Endothelial cell of umbilical vein (primary cell): Measurements from ENCODE around the gene FSIP1. TPM values are rescaled to one million over a fixed set of nuclear protein-coding genes. Genes with fewer than 3 reads are reported as not detected.

Experiments
- BruUV-seq: library from RNA; stranded (reverse); fragments of 400-500 nt; replicated peaks from 2 replicates; lab custom pipeline; 2021; lab: Mats Ljungman, UMichigan
- CTCF ChIA-PET: fragments of 300-600, 350-600 bp; sonication (Branson Sonifier 250); formaldehyde crosslinking; loops from one replicate; lab custom pipeline; 2021; ENCODE audit warnings: antibody characterized with exemption, inconsistent platforms; lab: Charles Lee
- POLR2A ChIA-PET: fragments of 300-600, 350-600 bp; sonication (Branson Sonifier 250); formaldehyde crosslinking; loops from one replicate; lab custom pipeline; 2021; ENCODE audit warnings: antibody characterized with exemption, inconsistent platforms; lab: Charles Lee
- DNase-seq: peaks from one replicate; pipeline ENCODE4 v3.0.0-alpha.2; 2011; ENCODE audit warnings: low read depth, low spot score
- FAIRE-seq: peaks from 2 replicates; lab custom pipeline; 2011; peaks lifted over from hg19 to GRCh38; lab: Jason Lieb, UNC
- H2AFZ ChIP-seq: 2 replicates; pipeline ENCODE4 v1.6.0; 2012; ENCODE audit warnings: low read depth, low read length, control low read depth, inconsistent platforms
- H3K27ac ChIP-seq: 2 replicates; pipeline ENCODE4 v1.5.1; 2011; ENCODE audit warnings: low read depth, mild to moderate bottlenecking, control low read depth, low read length, moderate library complexity; ENCODE audit not compliant: insufficient read depth
- H3K27me3 ChIP-seq, 2 experiments: 2 replicates each; pipeline versions ENCODE4 v1.6.0 to v1.6.1; 2011; ENCODE audit warnings: low read length in 2 of 2, mixed read lengths in 1 of 2; ENCODE audit not compliant: control insufficient read depth in 2 of 2, insufficient read depth in 2 of 2
- H3K36me3 ChIP-seq, 2 experiments: 2 replicates in 1 of 2; 3 replicates in 1 of 2; pipeline ENCODE4 v1.5.1; 2011; ENCODE audit warnings: low read length in 2 of 2, mild to moderate bottlenecking in 1 of 2, moderate library complexity in 1 of 2; ENCODE audit not compliant: control insufficient read depth in 2 of 2, insufficient read depth in 2 of 2; ENCODE audit errors: extremely low read depth in 1 of 2
- H3K4me1 ChIP-seq: 3 replicates; pipeline ENCODE4 v1.5.1; 2011; ENCODE audit warnings: mild to moderate bottlenecking, low read length; ENCODE audit not compliant: control insufficient read depth, insufficient read depth; ENCODE audit errors: extremely low read depth
- H3K4me2 ChIP-seq: 2 replicates; pipeline ENCODE4 v1.6.1; 2011; ENCODE audit warnings: low read length, control low read depth, mixed read lengths; ENCODE audit not compliant: insufficient read depth
- H3K4me3 ChIP-seq, 3 experiments: fragments of 200-600 bp in 1 of 3; sonication (generic), shearing (Covaris generic) in 1 of 3; replicated peaks in 1 of 3; 2 replicates each; pipeline ENCODE4 v1.5.1; 2011 to 2016; ENCODE audit warnings: control low read depth in 3 of 3, low read length in 3 of 3, mild to moderate bottlenecking in 2 of 3, inconsistent platforms in 1 of 3, low read depth in 1 of 3, moderate library complexity in 1 of 3; ENCODE audit not compliant: insufficient read depth in 1 of 3
- H3K79me2 ChIP-seq: 2 replicates; pipeline ENCODE4 v1.6.0; 2012; ENCODE audit warnings: low read length, inconsistent platforms; ENCODE audit not compliant: control insufficient read depth, insufficient read depth
- H3K9ac ChIP-seq: replicated peaks from 2 replicates; pipeline ENCODE3; 2011; ENCODE audit warnings: low read length, control low read depth; ENCODE audit not compliant: insufficient read depth; ENCODE audit errors: extremely low read depth
- H3K9me1 ChIP-seq: replicated peaks from 3 replicates; pipeline ENCODE4 v1.6.0; 2011; ENCODE audit warnings: mild to moderate bottlenecking, low read length; ENCODE audit not compliant: control insufficient read depth, insufficient read depth; ENCODE audit errors: extremely low read depth
- H3K9me3 ChIP-seq: replicated peaks from 2 replicates; pipeline ENCODE4 v1.5.1; 2012; ENCODE audit warnings: low read length, inconsistent platforms; ENCODE audit not compliant: control insufficient read depth, insufficient read depth
- H4K20me1 ChIP-seq: replicated peaks from 2 replicates; pipeline ENCODE3; 2011; ENCODE audit warnings: mild to moderate bottlenecking, low read length; ENCODE audit not compliant: control insufficient read depth, insufficient read depth; ENCODE audit errors: extremely low read depth
- CTCF ChIP-seq, 2 donors: IDR thresholded peaks; 1 replicate in 1 of 2; 2 replicates in 1 of 2; pipeline ENCODE4 v1.5.1; 2011; ENCODE audit warnings: low read length in 2 of 2, mild to moderate bottlenecking in 2 of 2, moderate library complexity in 2 of 2, control low read depth in 1 of 2, inconsistent platforms in 1 of 2, low read depth in 1 of 2; ENCODE audit not compliant: insufficient read depth in 1 of 2; ENCODE audit errors: extremely low read depth in 1 of 2
- EZH2 ChIP-seq: IDR thresholded peaks from 2 replicates; pipeline ENCODE4 v1.6.1; 2012; ENCODE audit warnings: borderline replicate concordance, low read depth, mild to moderate bottlenecking, moderate library complexity, low read length, inconsistent platforms; ENCODE audit not compliant: severe bottlenecking
- FOS ChIP-seq: IDR thresholded peaks from 2 replicates; pipeline ENCODE4 v1.6.1; 2011; ENCODE audit warnings: mild to moderate bottlenecking, low read length, moderate library complexity, borderline replicate concordance; ENCODE audit not compliant: insufficient read depth
- GATA2 ChIP-seq: IDR thresholded peaks from 2 replicates; pipeline ENCODE4 v1.7.0; 2011; ENCODE audit warnings: low read depth, mild to moderate bottlenecking, moderate library complexity, mixed read lengths, low read length; ENCODE audit not compliant: insufficient read length, insufficient read depth
- JUN ChIP-seq: IDR thresholded peaks from 2 replicates; pipeline ENCODE4 v1.6.1; 2011; ENCODE audit warnings: borderline replicate concordance, low read depth; ENCODE audit not compliant: insufficient read length, insufficient read depth
- MAX ChIP-seq: IDR thresholded peaks from 2 replicates; pipeline ENCODE4 v1.6.1; 2011; ENCODE audit not compliant: insufficient read depth, insufficient read length
- MYC ChIP-seq: IDR thresholded peaks from one replicate; pipeline ENCODE4 v1.6.1; 2011; ENCODE audit warnings: mild to moderate bottlenecking, low read depth, low read length
- POLR2A ChIP-seq: IDR thresholded peaks from 2 replicates; pipeline ENCODE4 v1.6.1; 2012; ENCODE audit warnings: low read depth, mild to moderate bottlenecking, control low read depth, low read length
- POLR2AphosphoS5 ChIP-seq: IDR thresholded peaks from 2 replicates; pipeline ENCODE4 v1.6.1; 2012; ENCODE audit warnings: low read depth, mild to moderate bottlenecking, control low read depth, low read length, moderate library complexity; ENCODE audit not compliant: insufficient read depth
- dilution Hi-C: fragments of 300-500 bp; cut with MboI; formaldehyde crosslinking; loops from one replicate; pipeline ENCODE4 v1.15.0; 2019; ENCODE audit warnings: low sequenced_read_pairs; ENCODE audit not compliant: extremely low pct_ligation_motif_present
- intact Hi-C: fragments of 100-400 bp; cut with micrococcal nuclease; formaldehyde crosslinking; loops from one replicate; pipeline ENCODE4 v1.10.0; 2022
- polyA plus RNA-seq, 4 experiments: library from polyadenylated mRNA; depleted of rRNA in 3 of 4; stranded (reverse) in 3 of 4; unstranded in 1 of 4; fragments of >200 nt; gene quantifications; 2 replicates each; pipeline versions ENCODE4 v1.2.1 to v1.2.3, GENCODE V29; 2011 to 2012; ENCODE audit warnings: missing spikeins in 1 of 4
- total RNA-seq: library from RNA; stranded (reverse); gene quantifications from 2 replicates; pipeline ENCODE4 v1.2.3, GENCODE V29; 2021

Gene FSIP1
- total and polyA plus RNA-seq, 2 donors (not counting 3 experiments of a cell fraction or from before 2014, with no cell fraction given) = 0.23 to 1.1 TPM

- Histone ChIP-seq H3K27ac (no peak overlapping the region), H3K36me3 (no peaks in the 10 kb centered on the region), H3K27me3 (no peaks in the 10 kb centered on the region), H3K9me1 (no peaks in the 10 kb centered on the region), H3K4me3 (no peak overlapping the region), H3K4me2 (no peak overlapping the region), H4K20me1 (no peaks in the 10 kb centered on the region), H3K4me1 (peaks cover 14% of the 10 kb centered on the region), H2AFZ (no peak overlapping the region), H3K9me3 (no peaks in the 10 kb centered on the region), H3K9ac (no peak overlapping the region), H3K79me2 (no peaks in the 10 kb centered on the region)
- BruUV-seq = no TSS peak
- ChIA-PET CTCF (no interaction called here), POLR2A (no interaction called here)
- dilution Hi-C loops = no loop called here
- DNase-seq (no peak), FAIRE-seq (no peak)
- intact Hi-C loops = no loop called here
- TF ChIP-seq EZH2 (no peak), POLR2A (no peak), CTCF (IDR thresholded peaks at IDR 0.05; ENCODE audit: extremely low read depth in 1 of 2, insufficient read depth in 1 of 2, low read depth in 1 of 2, low read length in 2 of 2) (no peak), MYC (no peak), JUN (no peak), FOS (no peak), MAX (no peak), GATA2 (no peak), POLR2AphosphoS5 (no peak)
Measured at GRCh38 chr15:39658740-39659139, 123.9 kb downstream of the FSIP1 start.
